ENCODE measurements around the gene KLHL13.
"Not testable (repeated sequence)": the region's sequence is repeated elsewhere in the genome, so short reads cannot be mapped to it uniquely, and the experiment has no call there.

The KLHL13 gene

GRCh38 chrX:118026631-118027030 lies 90.0 kb downstream of the KLHL13 start:
- DNase-seq (ENCODE audit: low spot score): no peak
- H3K27ac ChIP-seq: no peak overlapping the region
- ChIA-PET POLR2A (ENCODE audit: low non-redundant PET) (no interaction called here), CTCF (no interaction called here)
- TF ChIP-seq, protein P1, sequence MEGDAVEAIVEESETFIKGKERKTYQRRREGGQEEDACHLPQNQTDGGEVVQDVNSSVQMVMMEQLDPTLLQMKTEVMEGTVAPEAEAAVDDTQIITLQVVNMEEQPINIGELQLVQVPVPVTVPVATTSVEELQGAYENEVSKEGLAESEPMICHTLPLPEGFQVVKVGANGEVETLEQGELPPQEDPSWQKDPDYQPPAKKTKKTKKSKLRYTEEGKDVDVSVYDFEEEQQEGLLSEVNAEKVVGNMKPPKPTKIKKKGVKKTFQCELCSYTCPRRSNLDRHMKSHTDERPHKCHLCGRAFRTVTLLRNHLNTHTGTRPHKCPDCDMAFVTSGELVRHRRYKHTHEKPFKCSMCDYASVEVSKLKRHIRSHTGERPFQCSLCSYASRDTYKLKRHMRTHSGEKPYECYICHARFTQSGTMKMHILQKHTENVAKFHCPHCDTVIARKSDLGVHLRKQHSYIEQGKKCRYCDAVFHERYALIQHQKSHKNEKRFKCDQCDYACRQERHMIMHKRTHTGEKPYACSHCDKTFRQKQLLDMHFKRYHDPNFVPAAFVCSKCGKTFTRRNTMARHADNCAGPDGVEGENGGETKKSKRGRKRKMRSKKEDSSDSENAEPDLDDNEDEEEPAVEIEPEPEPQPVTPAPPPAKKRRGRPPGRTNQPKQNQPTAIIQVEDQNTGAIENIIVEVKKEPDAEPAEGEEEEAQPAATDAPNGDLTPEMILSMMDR (conservative IDR thresholded peaks at IDR 0.05; ENCODE audit: low read depth): no peak

DNA sequence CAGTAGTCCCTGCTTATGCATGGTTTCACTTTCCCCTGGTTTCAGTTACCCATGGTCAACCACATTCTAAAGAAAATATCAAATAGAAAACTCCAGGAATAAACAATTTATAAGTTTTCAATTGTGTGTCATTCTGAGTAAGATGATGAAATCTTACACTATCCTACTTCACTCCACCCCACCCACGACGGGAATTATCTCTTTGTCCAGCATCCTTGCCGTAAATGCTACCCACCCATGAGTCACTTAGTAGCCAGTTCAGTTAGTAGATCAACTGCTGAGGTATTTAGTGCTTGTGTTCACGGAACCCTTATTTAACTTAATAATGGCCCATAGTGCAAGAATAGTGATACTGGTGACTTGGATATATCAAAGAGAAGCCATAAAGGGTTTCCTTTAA lies 91.4 kb downstream of the KLHL13 start:
- CTCF ChIA-PET: no interaction called here

DNA sequence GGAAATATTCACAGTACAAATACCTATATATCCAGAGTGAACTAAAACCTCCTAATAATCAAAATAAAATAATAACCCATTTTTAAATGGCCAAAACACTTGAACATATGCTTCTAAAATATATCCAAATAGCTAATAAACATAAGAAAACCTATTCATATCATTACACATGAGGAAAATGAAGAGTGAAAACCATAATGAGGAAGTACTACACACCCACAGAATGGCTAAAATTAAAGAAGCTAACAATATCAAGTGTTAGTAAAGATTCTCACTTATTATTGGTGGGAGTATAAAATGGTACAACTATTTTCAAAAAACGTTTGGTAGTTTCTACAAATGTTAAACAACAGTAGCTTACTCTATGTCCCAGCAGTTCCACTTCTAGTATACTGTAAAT lies 92.1 kb downstream of the KLHL13 start:
- no peak for DNase-seq (ENCODE audit: low spot score)
- H3K27ac ChIP-seq: no peak overlapping the region
- ChIA-PET POLR2A (ENCODE audit: low non-redundant PET) (no interaction called here), CTCF (no interaction called here)
- TF ChIP-seq, protein P1 (conservative IDR thresholded peaks at IDR 0.05; ENCODE audit: low read depth): no peak

More for the DNA sequence above, 91.4 kb downstream of the KLHL13 start:
- no peak overlapping the region for H3K27ac ChIP-seq
- TF ChIP-seq, protein P1 (conservative IDR thresholded peaks at IDR 0.05; ENCODE audit: low read depth): no peak
- DNase-seq (ENCODE audit: low spot score): no peak
- POLR2A ChIA-PET (ENCODE audit: low non-redundant PET): no interaction called here

DNA sequence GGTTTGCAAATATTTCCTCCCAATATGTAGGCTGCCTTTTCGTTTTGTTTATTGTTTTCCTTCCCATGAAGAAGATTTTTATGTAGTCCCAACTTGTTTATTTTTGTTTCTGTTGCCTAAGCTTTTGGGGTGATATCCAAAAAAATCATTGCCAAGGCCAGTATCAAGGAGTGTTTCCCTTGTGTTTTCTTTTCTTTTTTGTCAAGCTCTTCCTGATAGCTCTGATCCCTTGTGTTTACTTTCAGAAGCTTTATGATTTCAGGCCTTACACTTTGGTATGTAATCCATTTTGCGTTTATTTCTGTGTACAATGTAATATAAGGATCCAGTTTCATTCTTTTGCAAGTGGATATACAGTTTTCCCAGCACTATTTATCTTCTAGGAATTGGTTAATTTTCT lies 93.9 kb downstream of the KLHL13 start:
- POLR2A ChIA-PET (ENCODE audit: low non-redundant PET): no interaction called here
- H3K27ac ChIP-seq: no peak overlapping the region
- DNase-seq (ENCODE audit: low spot score): no peak
- CTCF ChIA-PET: no interaction called here
- TF ChIP-seq, protein P1 (conservative IDR thresholded peaks at IDR 0.05; ENCODE audit: low read depth): no peak

DNA sequence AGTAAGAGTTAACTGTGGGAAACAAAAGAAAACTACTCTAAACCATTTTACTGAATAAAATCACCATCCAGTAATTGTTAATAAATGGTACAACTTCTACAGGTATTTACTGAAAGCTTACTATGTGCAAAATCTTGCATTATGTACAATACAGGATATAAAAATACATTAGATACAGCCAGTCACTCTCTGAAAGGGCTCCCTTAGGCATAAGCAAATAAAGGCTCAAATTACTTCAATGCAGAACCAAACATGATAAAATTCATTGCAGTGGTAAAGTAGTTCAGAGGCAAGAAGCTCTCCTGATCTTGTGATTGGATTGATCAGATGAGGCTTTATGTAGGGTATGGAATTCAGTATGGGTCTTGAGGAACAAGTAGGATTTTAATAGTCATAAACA lies 100.2 kb downstream of the KLHL13 start:
- no peak for DNase-seq (ENCODE audit: low spot score)
- TF ChIP-seq, protein P1 (conservative IDR thresholded peaks at IDR 0.05; ENCODE audit: low read depth): no peak
- ChIA-PET POLR2A (ENCODE audit: low non-redundant PET) (no interaction called here), CTCF (no interaction called here)
- H3K27ac ChIP-seq: no peak overlapping the region

- H3K27ac ChIP-seq; CTCF ChIA-PET; DNase-seq (ENCODE audit: low spot score); POLR2A ChIA-PET (ENCODE audit: low non-redundant PET): not testable (repeated sequence)
Observed at GRCh38 chrX:118002417-118002816, 114.2 kb downstream of the KLHL13 start.

GRCh38 chrX:118000518-118000917 lies 116.1 kb downstream of the KLHL13 start:
- TF ChIP-seq, protein P1 (conservative IDR thresholded peaks at IDR 0.05; ENCODE audit: low read depth): no peak
- ChIA-PET CTCF (no interaction called here), POLR2A (ENCODE audit: low non-redundant PET) (no interaction called here)
- no peak overlapping the region for H3K27ac ChIP-seq
- DNase-seq (ENCODE audit: low spot score): no peak

Data from RWPE1 (cell line).